ES-I3 (cell line): Measurements from ENCODE around the gene PCSK6.

Experiments
- H3K36me3 ChIP-seq: 2 replicates; pipeline ENCODE4 v1.6.1; 2013; ENCODE audit warnings: mild to moderate bottlenecking, low read length, control low read depth, moderate library complexity; ENCODE audit not compliant: insufficient read depth
- H3K4me1 ChIP-seq: 2 replicates; pipeline ENCODE4 v1.6.1; 2013; ENCODE audit warnings: mild to moderate bottlenecking, control low read depth, low read length; ENCODE audit not compliant: insufficient read depth
- H3K9ac ChIP-seq: 2 replicates; pipeline ENCODE4 v1.6.1; 2013; ENCODE audit warnings: low read depth, mild to moderate bottlenecking, low read length, moderate library complexity
- H3K9me3 ChIP-seq: 2 replicates; pipeline ENCODE4 v1.6.1; 2013; ENCODE audit warnings: mild to moderate bottlenecking, low read length, moderate library complexity; ENCODE audit not compliant: control insufficient read depth, insufficient read depth

Gene PCSK6

DNA sequence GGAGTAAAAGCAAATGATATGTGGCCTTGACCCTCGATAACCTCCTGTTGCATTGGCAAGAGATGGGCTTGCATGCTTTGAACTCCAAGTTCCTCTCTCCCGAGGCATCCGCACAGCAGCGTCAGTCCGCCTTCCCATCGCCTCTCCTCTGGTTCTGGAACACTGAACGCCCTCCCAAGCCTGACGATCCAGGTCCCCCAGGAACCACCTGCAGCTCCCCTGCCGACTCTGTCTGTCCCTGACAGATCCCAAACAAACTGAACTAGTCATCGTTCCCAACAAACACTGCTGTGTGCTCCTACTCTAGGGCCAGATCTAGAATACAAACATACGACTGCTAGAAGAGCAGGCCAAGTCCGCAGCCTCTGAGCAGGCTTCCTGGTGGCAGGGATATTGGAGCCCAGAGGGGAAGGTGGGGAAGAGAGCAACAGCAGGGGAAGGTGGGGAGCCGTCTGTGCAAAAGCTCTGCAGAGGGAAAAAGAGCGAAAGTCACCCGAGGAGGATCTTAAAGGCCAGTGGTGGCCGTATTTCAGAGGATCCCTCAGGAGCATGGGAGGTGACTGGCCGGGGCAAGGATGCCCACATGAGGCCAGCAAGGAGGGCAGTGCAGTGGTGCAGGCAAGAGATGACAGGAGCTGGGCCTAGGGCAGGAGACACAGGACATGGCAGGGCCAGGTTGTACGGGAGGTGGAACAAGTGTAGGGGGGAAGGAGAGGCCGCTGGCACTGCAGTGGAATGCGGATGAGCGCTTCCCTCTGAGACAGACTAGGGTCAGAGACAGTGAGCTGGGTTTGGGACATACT, 50.8 kb downstream of the PCSK6 start:
- Histone ChIP-seq H3K36me3 (no peaks in the 10 kb centered on the region; the same call in 1 of the 2 replicates), H3K4me1 (peaks cover 5% of the 10 kb centered on the region; the same call in 1 of the 2 replicates), H3K9me3 (no peaks in the 10 kb centered on the region), H3K9ac (no peak overlapping the region)

DNA sequence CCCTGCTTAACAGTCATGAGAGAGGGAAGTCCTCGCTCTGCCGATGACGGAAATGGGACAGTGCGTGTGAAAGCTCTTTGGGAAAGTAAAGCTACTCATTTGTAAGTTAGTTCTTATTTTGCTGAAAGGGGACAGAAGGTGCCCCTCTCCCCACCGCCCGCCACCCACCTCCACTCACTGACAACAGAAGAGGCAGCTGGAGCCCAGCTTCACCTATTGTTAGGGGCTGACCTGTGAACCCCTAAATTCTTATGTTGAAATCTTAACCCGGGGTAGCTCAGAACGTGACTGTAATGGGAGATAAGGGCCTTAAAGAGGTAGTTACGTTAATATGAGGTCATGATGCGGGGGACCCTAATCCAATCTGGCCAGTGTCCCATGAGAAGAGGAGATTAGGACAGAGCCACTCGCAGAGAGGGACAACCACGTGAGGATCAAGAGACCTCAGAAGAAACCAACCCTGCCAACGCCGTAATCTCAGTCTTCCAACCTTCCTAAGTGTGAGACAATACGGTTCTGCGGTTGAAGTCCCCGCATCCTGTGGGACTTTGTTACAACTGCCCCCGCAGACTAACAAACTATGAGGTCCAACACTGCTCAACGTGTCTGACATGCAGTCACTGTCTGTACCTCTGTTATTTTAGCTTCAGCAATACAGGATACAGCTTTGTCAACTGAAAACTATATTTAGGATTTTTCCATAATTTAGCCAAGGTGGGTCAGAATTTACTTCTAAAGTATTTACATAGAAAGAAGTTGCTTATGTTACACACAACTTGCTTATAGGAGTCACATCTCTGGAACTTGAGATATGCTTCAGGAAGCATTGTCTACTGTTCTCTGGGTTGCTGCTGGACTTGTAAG, 51.7 kb downstream of the PCSK6 start:
- Histone ChIP-seq H3K36me3 (no peaks in the 10 kb centered on the region; the same call in 1 of the 2 replicates), H3K9me3 (no peaks in the 10 kb centered on the region), H3K4me1 (peaks cover 5% of the 10 kb centered on the region; the same call in 1 of the 2 replicates), H3K9ac (no peak overlapping the region)

GRCh38 chr15:101437209-101437608, 52.3 kb downstream of the PCSK6 start:
- H3K9me3 ChIP-seq = no peaks in the 10 kb centered on the region
- H3K36me3 ChIP-seq = no peaks in the 10 kb centered on the region; the same call in 1 of the 2 replicates
- H3K9ac ChIP-seq = no peak overlapping the region
- H3K4me1 ChIP-seq = peaks cover 5% of the 10 kb centered on the region; the same call in 1 of the 2 replicates

GRCh38 chr15:101436526-101436925, 53.0 kb downstream of the PCSK6 start:
- Histone ChIP-seq H3K9ac (no peak overlapping the region), H3K4me1 (peaks cover 5% of the 10 kb centered on the region; the same call in 1 of the 2 replicates), H3K36me3 (no peaks in the 10 kb centered on the region; the same call in 1 of the 2 replicates), H3K9me3 (no peaks in the 10 kb centered on the region)

- H3K9me3 ChIP-seq = no peaks in the 10 kb centered on the region
- peaks cover 5% of the 10 kb centered on the region; the same call in 1 of the 2 replicates for H3K4me1 ChIP-seq
- H3K9ac ChIP-seq = no peak overlapping the region
- H3K36me3 ChIP-seq = no peaks in the 10 kb centered on the region; the same call in 1 of the 2 replicates
Measured at GRCh38 chr15:101435761-101436160, 53.7 kb downstream of the PCSK6 start.

- Histone ChIP-seq H3K36me3 (no peaks in the 10 kb centered on the region; the same call in 1 of the 2 replicates), H3K4me1 (peaks cover 5% of the 10 kb centered on the region; the same call in 1 of the 2 replicates), H3K9ac (no peak overlapping the region), H3K9me3 (no peaks in the 10 kb centered on the region)
Measured at GRCh38 chr15:101434032-101434920, 55.2 kb downstream of the PCSK6 start.

DNA sequence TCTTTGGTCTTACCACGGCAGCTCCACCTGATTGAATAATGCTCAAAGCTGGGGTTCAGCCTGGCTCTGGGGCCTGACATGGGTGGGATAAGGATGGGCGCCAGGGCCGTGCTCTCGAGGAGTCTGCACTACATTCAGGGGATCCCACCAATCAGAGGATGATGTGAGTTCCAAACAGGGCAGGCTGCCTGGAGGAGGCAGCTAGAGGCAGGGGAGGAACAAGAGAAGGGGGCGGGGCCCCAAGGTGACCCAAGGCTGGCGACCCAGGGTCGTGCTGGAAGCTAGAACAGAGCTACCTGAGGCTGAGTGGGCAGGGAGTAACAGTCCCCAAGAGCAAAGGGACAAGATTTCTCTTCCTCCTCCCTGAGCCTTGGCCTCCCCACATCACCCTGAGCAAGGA, 56.1 kb downstream of the PCSK6 start:
- Histone ChIP-seq H3K36me3 (no peaks in the 10 kb centered on the region), H3K9me3 (no peaks in the 10 kb centered on the region), H3K9ac (no peak overlapping the region), H3K4me1 (peaks cover 5% of the 10 kb centered on the region; the same call in 1 of the 2 replicates)

DNA sequence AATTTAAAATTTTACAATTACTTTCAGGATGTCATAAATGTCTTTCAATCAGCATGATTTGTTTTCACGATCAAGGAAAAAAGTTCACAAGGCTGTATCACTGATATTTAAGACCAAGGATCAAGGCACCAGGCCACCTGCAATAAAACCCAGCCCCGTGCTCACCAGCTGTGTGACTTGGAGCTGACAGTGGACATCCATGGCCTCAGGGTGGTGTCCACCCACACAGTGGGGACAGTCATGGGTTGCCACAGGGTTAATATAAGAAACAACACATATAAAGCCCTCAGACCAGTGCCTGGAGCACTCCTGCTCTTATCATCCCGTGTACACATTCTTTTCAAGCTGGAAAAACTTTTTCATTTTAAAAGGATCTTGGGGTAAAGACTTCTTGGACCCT, 56.5 kb downstream of the PCSK6 start:
- peaks cover 5% of the 10 kb centered on the region; the same call in 1 of the 2 replicates for H3K4me1 ChIP-seq
- H3K9ac ChIP-seq = no peak overlapping the region
- H3K36me3 ChIP-seq = no peaks in the 10 kb centered on the region
- H3K9me3 ChIP-seq = no peaks in the 10 kb centered on the region

GRCh38 chr15:101431748-101432147, 57.8 kb downstream of the PCSK6 start:
- Histone ChIP-seq H3K36me3 (no peaks in the 10 kb centered on the region), H3K9me3 (no peaks in the 10 kb centered on the region), H3K9ac (no peak overlapping the region), H3K4me1 (no peaks in the 10 kb centered on the region)

- H3K36me3 ChIP-seq = no peaks in the 10 kb centered on the region
- H3K4me1 ChIP-seq = no peaks in the 10 kb centered on the region
- no peak overlapping the region for H3K9ac ChIP-seq
- no peaks in the 10 kb centered on the region for H3K9me3 ChIP-seq
Measured at GRCh38 chr15:101431301-101431700, 58.2 kb downstream of the PCSK6 start.

DNA sequence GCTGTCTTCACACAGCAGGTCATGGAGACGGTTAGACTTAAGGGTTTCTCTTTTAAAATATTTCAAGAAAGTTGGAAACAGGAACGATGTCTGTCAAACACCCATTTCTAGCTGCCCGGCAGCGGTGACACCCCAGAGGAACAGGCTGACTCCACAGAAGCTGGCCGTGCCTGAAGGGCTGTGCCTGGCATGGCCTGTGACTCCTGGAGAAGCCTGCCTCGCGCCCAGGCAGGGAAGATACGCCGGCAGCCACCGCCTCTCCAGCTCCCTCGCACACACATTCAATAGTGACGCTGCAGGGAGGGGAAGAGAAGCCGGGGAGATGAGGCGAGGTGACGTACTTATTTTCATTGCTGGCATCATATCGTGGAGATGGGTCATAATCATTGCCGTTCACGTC, 59.9 kb downstream of the PCSK6 start:
- Histone ChIP-seq H3K4me1 (no peaks in the 10 kb centered on the region), H3K36me3 (no peaks in the 10 kb centered on the region), H3K9me3 (no peaks in the 10 kb centered on the region), H3K9ac (no peak overlapping the region)

- no peaks in the 10 kb centered on the region for H3K9me3 ChIP-seq
- H3K4me1 ChIP-seq = no peaks in the 10 kb centered on the region
- no peaks in the 10 kb centered on the region for H3K36me3 ChIP-seq
- no peak overlapping the region for H3K9ac ChIP-seq
Measured at GRCh38 chr15:101429191-101429590, 60.3 kb downstream of the PCSK6 start.

DNA sequence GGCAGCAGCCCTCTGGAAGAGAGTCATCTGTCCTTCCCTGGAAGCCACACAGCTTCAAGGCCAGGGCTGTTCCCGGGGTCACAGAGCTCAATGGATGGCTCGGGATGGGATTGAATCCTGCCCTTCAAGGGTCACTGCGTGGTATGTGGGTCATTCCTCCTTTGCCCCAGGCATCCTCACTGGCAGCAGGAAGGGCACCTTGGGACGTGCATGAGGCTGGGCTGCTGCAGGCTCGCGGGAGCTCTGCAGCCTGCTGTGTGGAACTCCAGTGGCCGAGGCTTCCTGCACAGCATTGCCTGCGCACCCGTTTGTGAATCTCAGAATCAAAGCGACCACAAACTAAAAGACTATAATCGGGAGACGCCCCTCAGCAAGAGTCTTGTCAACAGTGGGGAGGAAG, 60.7 kb downstream of the PCSK6 start:
- Histone ChIP-seq H3K9ac (no peak overlapping the region), H3K4me1 (no peaks in the 10 kb centered on the region), H3K9me3 (no peaks in the 10 kb centered on the region), H3K36me3 (no peaks in the 10 kb centered on the region)
